Progenitor cell of endocrine pancreas (in vitro differentiated cells): ENCODE results near the gene SWT1. TPM values are rescaled to one million over a fixed set of nuclear protein-coding genes. Genes with fewer than 3 reads are reported as not detected.
"Not testable (repeated sequence)": the region's sequence is repeated elsewhere in the genome, so short reads cannot be mapped to it uniquely, and the experiment has no call there.

Experiments used
- DNase-seq: peaks from one replicate; pipeline ENCODE4 v3.0.0; 2021; ENCODE audit warnings: low spot score; ENCODE audit not compliant: unreplicated experiment
- H3K27ac Mint-ChIP-seq: 2 replicates; pipeline ENCODE4 v1.8.0; 2021; ENCODE audit warnings: mild to moderate bottlenecking, moderate library complexity, mixed read lengths
- H3K27me3 Mint-ChIP-seq: 2 replicates; pipeline ENCODE4 v1.8.0; 2021; ENCODE audit warnings: mixed read lengths
- H3K36me3 Mint-ChIP-seq: 2 replicates; pipeline ENCODE4 v1.8.0; 2022; ENCODE audit warnings: mixed read lengths; ENCODE audit not compliant: insufficient read depth
- H3K4me1 Mint-ChIP-seq: 2 replicates; pipeline ENCODE4 v1.8.0; 2021; ENCODE audit warnings: low read depth, mixed read lengths
- H3K4me3 Mint-ChIP-seq: 2 replicates; pipeline ENCODE4 v1.8.0; 2021; ENCODE audit warnings: low read depth, mild to moderate bottlenecking, moderate library complexity, mixed read lengths
- H3K9me3 Mint-ChIP-seq: 2 replicates; pipeline ENCODE4 v1.8.0; 2021; ENCODE audit warnings: low read depth, mixed read lengths
- total RNA-seq: library from RNA; stranded (reverse); gene quantifications from 2 replicates; pipeline ENCODE4 v1.2.1, GENCODE V29; 2021
- TF ChIP-seq, protein P1 (sequence below): fragments of 200-600 bp; sonication (generic); IDR thresholded peaks from one replicate; pipeline ENCODE4 v1.5.0; 2021; ENCODE audit warnings: antibody characterized with exemption, mild to moderate bottlenecking; ENCODE audit not compliant: unreplicated experiment

SWT1 gene
- total RNA-seq, 1 donor from 2014 or later: 12.6 TPM

DNA sequence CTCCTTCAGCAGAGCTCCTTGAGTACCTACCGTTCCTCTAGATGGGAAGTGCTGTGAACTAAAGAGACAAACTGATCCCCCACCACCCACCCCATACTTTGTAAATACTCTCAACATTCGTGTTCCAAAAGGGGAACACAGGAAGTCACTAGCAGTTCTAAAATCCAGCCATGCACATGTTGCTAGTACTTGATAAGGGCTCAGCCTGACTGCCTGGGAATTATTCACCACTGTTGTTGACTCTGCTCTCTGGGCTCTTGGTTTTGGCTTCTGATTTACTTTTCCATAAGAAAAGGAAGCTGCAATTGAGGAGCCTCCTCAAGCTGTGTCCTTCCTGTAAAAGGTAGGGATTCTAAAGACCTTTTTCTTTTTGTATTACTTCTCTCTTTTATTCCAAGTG lies 92.6 kb downstream of the SWT1 start:
- Mint-ChIP-seq H3K27ac (no peak overlapping the region), H3K27me3 (no peaks in the 10 kb centered on the region), H3K9me3 (no peaks in the 10 kb centered on the region), H3K4me1 (no peaks in the 10 kb centered on the region), H3K4me3 (no peak overlapping the region), H3K36me3 (peaks cover 2% of the 10 kb centered on the region)
- no peak for DNase-seq
- TF ChIP-seq, protein P1, sequence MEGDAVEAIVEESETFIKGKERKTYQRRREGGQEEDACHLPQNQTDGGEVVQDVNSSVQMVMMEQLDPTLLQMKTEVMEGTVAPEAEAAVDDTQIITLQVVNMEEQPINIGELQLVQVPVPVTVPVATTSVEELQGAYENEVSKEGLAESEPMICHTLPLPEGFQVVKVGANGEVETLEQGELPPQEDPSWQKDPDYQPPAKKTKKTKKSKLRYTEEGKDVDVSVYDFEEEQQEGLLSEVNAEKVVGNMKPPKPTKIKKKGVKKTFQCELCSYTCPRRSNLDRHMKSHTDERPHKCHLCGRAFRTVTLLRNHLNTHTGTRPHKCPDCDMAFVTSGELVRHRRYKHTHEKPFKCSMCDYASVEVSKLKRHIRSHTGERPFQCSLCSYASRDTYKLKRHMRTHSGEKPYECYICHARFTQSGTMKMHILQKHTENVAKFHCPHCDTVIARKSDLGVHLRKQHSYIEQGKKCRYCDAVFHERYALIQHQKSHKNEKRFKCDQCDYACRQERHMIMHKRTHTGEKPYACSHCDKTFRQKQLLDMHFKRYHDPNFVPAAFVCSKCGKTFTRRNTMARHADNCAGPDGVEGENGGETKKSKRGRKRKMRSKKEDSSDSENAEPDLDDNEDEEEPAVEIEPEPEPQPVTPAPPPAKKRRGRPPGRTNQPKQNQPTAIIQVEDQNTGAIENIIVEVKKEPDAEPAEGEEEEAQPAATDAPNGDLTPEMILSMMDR: no peak

DNA sequence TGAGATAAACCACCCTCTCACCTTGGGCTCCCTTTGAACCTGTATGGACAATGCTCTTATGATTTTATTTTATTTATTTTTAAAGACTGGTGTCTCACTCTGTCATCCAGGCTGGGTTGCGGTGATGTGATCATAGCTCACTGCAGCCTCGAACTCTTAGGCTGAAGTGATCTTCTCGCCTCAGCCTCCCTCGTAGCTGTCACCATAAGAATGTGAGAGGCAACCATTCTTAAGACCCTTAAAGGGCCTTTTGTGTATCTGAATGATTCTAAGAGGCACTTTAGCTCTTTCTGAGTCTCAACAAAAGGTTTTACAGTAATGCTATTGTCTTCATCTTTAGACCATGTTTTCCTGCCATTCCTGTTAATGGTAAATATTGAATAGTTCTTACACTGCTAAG lies 93.1 kb downstream of the SWT1 start:
- Mint-ChIP-seq H3K9me3 (peaks cover 3% of the 10 kb centered on the region), H3K4me3 (no peak overlapping the region), H3K27ac (no peak overlapping the region), H3K4me1 (no peaks in the 10 kb centered on the region), H3K36me3 (peaks cover 3% of the 10 kb centered on the region), H3K27me3 (no peaks in the 10 kb centered on the region)
- TF ChIP-seq, protein P1: no peak
- DNase-seq: no peak

DNA sequence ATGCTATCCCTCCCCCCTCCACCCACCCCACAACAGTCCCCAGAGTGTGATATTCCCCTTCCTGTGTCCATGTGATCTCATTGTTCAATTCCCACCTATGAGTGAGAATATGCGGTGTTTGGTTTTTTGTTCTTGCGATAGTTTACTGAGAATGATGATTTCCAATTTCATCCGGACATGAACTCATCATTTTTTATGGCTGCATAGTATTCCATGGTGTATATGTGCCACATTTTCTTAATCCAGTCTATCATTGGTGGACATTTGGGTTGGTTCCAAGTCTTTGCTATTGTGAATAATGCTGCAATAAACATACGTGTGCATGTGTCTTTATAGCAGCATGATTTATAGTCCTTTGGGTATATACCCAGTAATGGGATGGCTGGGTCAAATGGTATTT lies 95.0 kb downstream of the SWT1 start:
- H3K9me3 Mint-ChIP-seq, H3K27ac Mint-ChIP-seq, H3K4me1 Mint-ChIP-seq, DNase-seq, H3K36me3 Mint-ChIP-seq, H3K27me3 Mint-ChIP-seq, H3K4me3 Mint-ChIP-seq: not testable (repeated sequence)

DNA sequence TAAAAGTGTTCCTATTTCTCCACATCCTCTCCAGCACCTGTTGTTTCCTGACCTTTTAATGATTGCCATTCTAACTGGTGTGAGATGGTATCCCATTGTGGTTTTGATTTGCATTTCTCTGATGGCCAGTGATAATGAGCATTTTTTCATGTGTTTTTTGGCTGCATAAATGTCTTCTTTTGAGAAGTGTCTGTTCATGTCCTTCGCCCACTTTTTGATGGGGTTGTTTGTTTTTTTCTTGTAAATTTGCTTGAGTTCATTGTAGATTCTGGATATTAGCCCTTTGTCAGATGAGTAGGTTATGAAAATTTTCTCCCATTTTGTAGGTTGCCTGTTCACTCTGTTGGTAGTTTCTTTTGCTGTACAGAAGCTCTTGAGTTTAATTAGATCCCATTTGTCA lies 95.4 kb downstream of the SWT1 start:
- not testable (repeated sequence) for H3K4me3 Mint-ChIP-seq, DNase-seq, H3K36me3 Mint-ChIP-seq, H3K4me1 Mint-ChIP-seq, H3K27ac Mint-ChIP-seq, H3K9me3 Mint-ChIP-seq, H3K27me3 Mint-ChIP-seq

DNA sequence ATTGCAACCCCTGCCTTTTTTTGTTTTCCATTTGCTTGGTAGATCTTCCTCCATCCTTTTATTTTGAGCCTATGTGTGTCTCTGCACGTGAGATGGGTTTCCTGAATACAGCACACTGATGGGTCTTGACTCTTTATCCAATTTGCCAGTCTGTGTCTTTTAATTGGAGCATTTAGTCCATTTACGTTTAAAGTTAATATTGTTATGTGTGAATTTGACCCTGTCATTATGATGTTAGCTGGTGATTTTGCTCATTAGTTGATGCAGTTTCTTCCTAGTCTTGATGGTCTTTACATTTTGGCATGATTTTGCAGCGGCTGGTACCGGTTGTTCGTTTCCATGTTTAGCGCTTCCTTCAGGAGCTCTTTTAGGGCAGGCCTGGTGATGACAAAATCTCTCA lies 98.6 kb downstream of the SWT1 start:
- H3K27ac Mint-ChIP-seq, H3K27me3 Mint-ChIP-seq, H3K9me3 Mint-ChIP-seq, H3K4me1 Mint-ChIP-seq, H3K36me3 Mint-ChIP-seq, H3K4me3 Mint-ChIP-seq, DNase-seq: not testable (repeated sequence)

DNA sequence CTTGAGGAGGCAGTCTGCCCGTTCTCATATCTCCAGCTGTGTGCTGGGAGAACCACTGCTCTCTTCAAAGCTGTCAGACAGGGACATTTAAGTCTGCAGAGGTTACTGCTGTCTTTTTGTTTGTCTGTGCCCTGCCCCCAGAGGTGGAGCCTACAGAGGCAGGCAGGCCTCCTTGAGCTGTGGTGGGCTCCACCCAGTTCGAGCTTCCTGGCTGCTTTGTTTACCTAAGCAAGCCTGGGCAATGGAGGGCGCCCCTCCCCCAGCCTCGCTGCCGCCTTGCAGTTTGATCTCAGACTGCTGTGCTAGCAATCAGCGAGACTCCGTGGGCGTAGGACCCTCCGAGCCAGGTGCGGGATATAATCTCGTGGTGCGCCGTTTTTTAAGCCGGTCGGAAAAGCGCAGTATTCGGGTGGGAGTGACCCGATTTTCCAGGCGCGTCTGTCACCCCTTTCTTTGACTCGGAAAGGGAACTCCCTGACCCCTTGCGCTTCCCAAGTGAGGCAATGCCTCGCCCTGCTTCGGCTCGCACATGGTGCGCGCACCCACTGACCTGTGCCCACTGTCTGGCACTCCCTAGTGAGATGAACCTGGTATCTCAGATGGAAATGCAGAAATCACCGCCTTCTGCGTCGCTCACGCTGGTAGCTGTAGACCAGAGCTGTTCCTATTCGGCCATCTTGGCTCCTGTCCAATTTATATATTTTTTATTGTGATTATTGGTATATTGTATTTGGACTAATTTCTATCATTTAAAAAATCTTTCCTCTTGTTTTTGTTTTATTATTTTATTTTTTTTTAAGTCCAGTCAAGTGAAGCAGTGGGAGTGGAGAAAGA lies 100.4 kb downstream of the SWT1 start:
- not testable (repeated sequence) for H3K27me3 Mint-ChIP-seq, DNase-seq, H3K4me3 Mint-ChIP-seq, H3K9me3 Mint-ChIP-seq, H3K4me1 Mint-ChIP-seq, H3K27ac Mint-ChIP-seq, H3K36me3 Mint-ChIP-seq

DNA sequence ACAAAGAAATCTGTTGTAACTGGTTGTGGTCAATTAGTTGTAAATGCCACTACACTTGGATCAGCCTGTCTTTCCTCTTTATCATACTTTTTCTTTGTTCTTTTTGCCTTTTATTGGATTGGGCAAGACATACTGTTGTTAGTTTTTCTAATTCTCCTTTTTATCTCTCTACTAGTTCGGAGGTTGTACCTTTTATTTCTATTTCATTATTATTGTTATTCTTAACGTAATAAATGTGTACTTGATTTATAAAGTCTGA lies 100.9 kb downstream of the SWT1 start:
- no peak for DNase-seq
- peaks cover 2% of the 10 kb centered on the region for H3K36me3 Mint-ChIP-seq
- peaks cover 2% of the 10 kb centered on the region for H3K4me1 Mint-ChIP-seq
- H3K27ac Mint-ChIP-seq: no peak overlapping the region
- TF ChIP-seq, protein P1: no peak
- H3K4me3 Mint-ChIP-seq: no peak overlapping the region
- peaks cover 3% of the 10 kb centered on the region for H3K9me3 Mint-ChIP-seq
- no peaks in the 10 kb centered on the region for H3K27me3 Mint-ChIP-seq
